PC-9 (cell line): ENCODE measurements around the gene PPP2R1B. TPM values are rescaled to one million over a fixed set of nuclear protein-coding genes. Genes with fewer than 3 reads are reported as not detected.

Experiments
- Bru-seq: library from RNA; stranded (reverse); fragments of 400-500 nt; gene quantifications from one replicate; lab custom pipeline; 2021; lab: Mats Ljungman, UMichigan
- BruChase-seq, 2 experiments: library from RNA; stranded (reverse); fragments of 400-500 nt; gene quantifications; one replicate each; lab custom pipeline; 2021; lab: Mats Ljungman, UMichigan
- BruUV-seq: library from RNA; stranded (reverse); fragments of 400-500 nt; replicated peaks from 2 replicates; lab custom pipeline; 2021; lab: Mats Ljungman, UMichigan
- CTCF ChIA-PET: fragments of 300-600 bp; sonication (Branson Sonifier 250); formaldehyde crosslinking; loops from one replicate; lab custom pipeline; 2022; ENCODE audit warnings: antibody characterized with exemption; lab: Charles Lee
- POLR2A ChIA-PET: fragments of 300-600 bp; sonication (Branson Sonifier 250); formaldehyde crosslinking; loops from one replicate; lab custom pipeline; 2022; ENCODE audit warnings: antibody characterized with exemption; ENCODE audit not compliant: unreplicated experiment; lab: Charles Lee
- DNase-seq, 2 experiments: peaks; one replicate each; pipeline versions ENCODE4 v3.0.0 to v3.0.0-alpha.2; 2015 to 2022; ENCODE audit warnings: mixed read lengths in 1 of 2
- H2AFZ ChIP-seq: fragments of 200-600 bp; sonication (generic); 2 replicates; pipeline ENCODE4 v1.8.1; 2017; ENCODE audit warnings: antibody characterized with exemption
- H3F3A ChIP-seq: fragments of 200-600 bp; sonication (generic); 2 replicates; pipeline ENCODE4 v1.8.1; 2017; ENCODE audit warnings: antibody characterized with exemption, mild to moderate bottlenecking, low read depth; ENCODE audit not compliant: insufficient read depth
- H3K27ac ChIP-seq: fragments of 200-600 bp; sonication (generic); 2 replicates; pipeline ENCODE4 v1.6.1; 2016; ENCODE audit warnings: mixed run types
- H3K27me3 ChIP-seq: fragments of 200-600 bp; sonication (generic); 2 replicates; pipeline ENCODE4 v1.6.1; 2016; ENCODE audit warnings: low read depth, mixed run types; ENCODE audit not compliant: insufficient read depth
- H3K36me3 ChIP-seq: fragments of 200-600 bp; sonication (generic); 2 replicates; pipeline ENCODE4 v1.6.1; 2016; ENCODE audit warnings: low read depth, mixed run types
- H3K4me1 ChIP-seq: fragments of 200-600 bp; sonication (generic); replicated peaks from 2 replicates; pipeline ENCODE4 v1.6.1; 2016; ENCODE audit warnings: mixed run types; ENCODE audit not compliant: insufficient read depth
- H3K4me2 ChIP-seq: fragments of 200-600 bp; sonication (generic); 2 replicates; pipeline ENCODE4 v1.6.1; 2017; ENCODE audit warnings: mixed run types
- H3K4me3 ChIP-seq: fragments of 200-600 bp; sonication (generic); 2 replicates; pipeline ENCODE4 v1.6.1; 2016; ENCODE audit warnings: mixed run types
- H3K79me2 ChIP-seq: fragments of 200-600 bp; sonication (generic); 2 replicates; pipeline ENCODE4 v1.6.1; 2017; ENCODE audit warnings: low read depth, mixed run types
- H3K9me2 ChIP-seq: fragments of 200-600 bp; sonication (generic); 2 replicates; pipeline ENCODE4 v1.8.1; 2017; ENCODE audit warnings: mild to moderate bottlenecking; ENCODE audit not compliant: insufficient read depth
- H3K9me3 ChIP-seq: fragments of 200-600 bp; sonication (generic); 2 replicates; pipeline ENCODE4 v1.8.1; 2016; ENCODE audit warnings: low read depth; ENCODE audit not compliant: insufficient read depth
- H4K20me1 ChIP-seq: fragments of 200-600 bp; sonication (generic); 2 replicates; pipeline ENCODE4 v1.8.1; 2017; ENCODE audit not compliant: insufficient read depth
- CTCF ChIP-seq: fragments of 200-600 bp; sonication (generic); conservative IDR thresholded peaks from 2 replicates; pipeline ENCODE4 v1.6.1; 2017; ENCODE audit warnings: mixed run types, antibody characterized with exemption, mild to moderate bottlenecking, moderate library complexity
- EZH2 ChIP-seq: fragments of 200-600 bp; sonication (generic); IDR thresholded peaks from 2 replicates; pipeline ENCODE4 v1.8.0; 2017; ENCODE audit warnings: antibody characterized with exemption, low read depth
- intact Hi-C: fragments of 100-400 bp; cut with micrococcal nuclease; formaldehyde crosslinking; loops from one replicate; pipeline ENCODE4 v1.10.0; 2022; ENCODE audit not compliant: unreplicated experiment
- long read RNA-seq: library from polyadenylated mRNA; stranded (forward); transcript quantifications from one replicate; pipeline ENCODE4 v2.0.0, GENCODE V29; 2022
- total RNA-seq: library from RNA; stranded (reverse); gene quantifications from 2 replicates; pipeline ENCODE4 v1.2.3, GENCODE V29; 2021

PPP2R1B gene
- 28.9 and 36.4 TPM in 2 replicates for total RNA-seq
- percentile 83 among the genes with signal in this experiment for Bru-seq, nascent RNA
- percentile 85 among the genes with signal in this experiment for BruChase-seq, experiment 1, labeled RNA remaining after a 2-hour chase
- percentile 85 among the genes with signal in this experiment for BruChase-seq, experiment 2, labeled RNA remaining after a 6-hour chase
- long read RNA-seq, full-length matches to known transcripts = 43 of 71 reads
- long read RNA-seq, partial matches to known transcripts = 24 of 71 reads
- long read RNA-seq, other reads (novel, unspliced or antisense) = 4 of 71 reads

- Histone ChIP-seq H2AFZ (peak within 1 kb of the TSS; percentile 93), H3K4me2 (peak within 1 kb of the TSS; percentile 91), H3F3A (peaks cover 12% of the 10 kb centered on the region), H3K4me1 (peaks cover 27% of the 10 kb centered on the region), H3K9me3 (no peaks in the 10 kb centered on the region), H3K27ac (peak within 1 kb of the TSS; percentile 83), H3K9me2 (no peaks in the 10 kb centered on the region), H3K36me3 (peaks cover 24% of the 10 kb centered on the region), H3K27me3 (no peaks in the 10 kb centered on the region), H3K4me3 (peak within 1 kb of the TSS; percentile 66), H3K79me2 (peaks cover 38% of the 10 kb centered on the region), H4K20me1 (0 out of 2 replicates have a peak, but pooled peaks cover 8% of the 10 kb centered on the region)
- CTCF ChIA-PET = interaction anchor here (0.6 to 1.6 kb wide), 2 partner anchors 76 to 165 kb away, joined by 3 to 4 read pairs; no protein-coding TSS in a partner anchor
- TF ChIP-seq CTCF (no peak), EZH2 (no peak)
- intact Hi-C loops = no loop called here
- DNase-seq = peak; percentile 76 to 85
- POLR2A ChIA-PET = interaction anchor here (0.5 to 0.6 kb wide), 2 partner anchors 52 to 169 kb away, joined by 5 to 14 read pairs; no protein-coding TSS in a partner anchor
- TSS peak; percentile 96 for BruUV-seq
These were observed at the start of gene PPP2R1B for GRCh38 chr11:111765984-111766833. PPP2R1B (minus strand) TSS chr11:111766389; CDS start chr11:111766361, 28 bp downstream.

DNA sequence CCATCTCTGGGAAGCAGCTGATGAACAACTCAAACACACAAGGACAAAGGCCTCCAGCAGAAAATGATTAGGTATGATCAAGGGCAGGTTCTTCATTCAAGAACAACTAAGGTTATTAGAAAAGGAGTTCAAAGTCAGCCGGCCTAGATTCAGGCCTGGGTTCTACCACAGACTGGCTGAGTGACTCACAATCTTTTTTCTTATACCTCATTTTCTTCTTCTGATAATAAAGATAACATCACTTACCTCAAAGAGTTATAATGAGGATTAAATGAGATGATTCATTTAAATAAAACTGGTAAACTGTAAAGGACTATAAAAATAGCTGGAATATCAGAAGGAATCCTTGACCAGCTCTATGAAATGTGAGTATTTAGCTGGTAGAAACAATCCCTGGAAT lies 49.3 kb upstream of the PPP2R1B start:
- H3K27ac ChIP-seq = no peak overlapping the region
- no peaks in the 10 kb centered on the region for H3K79me2 ChIP-seq
- H3K36me3 ChIP-seq = no peaks in the 10 kb centered on the region
- intact Hi-C loops = no loop called here
- no peak overlapping the region for H3K4me2 ChIP-seq
- H3K9me3 ChIP-seq = no peaks in the 10 kb centered on the region
- no peaks in the 10 kb centered on the region for H4K20me1 ChIP-seq
- CTCF ChIA-PET = interaction anchor here (0.7 kb wide), 1 partner anchor 167 kb away, joined by 3 read pairs; no protein-coding TSS in a partner anchor
- no peaks in the 10 kb centered on the region for H3K27me3 ChIP-seq
- H3K9me2 ChIP-seq = no peaks in the 10 kb centered on the region
- BruUV-seq = no TSS peak
- no peak for TF ChIP-seq EZH2
- TF ChIP-seq CTCF = no peak
- H3K4me3 ChIP-seq = no peak overlapping the region
- no peaks in the 10 kb centered on the region for H3K4me1 ChIP-seq
- no peak overlapping the region for H2AFZ ChIP-seq
- DNase-seq = no peak
- no peaks in the 10 kb centered on the region for H3F3A ChIP-seq
- POLR2A ChIA-PET = no interaction called here

GRCh38 chr11:111814557-111815320 lies 48.5 kb upstream of the PPP2R1B start:
- no TSS peak for BruUV-seq
- intact Hi-C loops = no loop called here
- Histone ChIP-seq H3F3A (no peaks in the 10 kb centered on the region), H3K4me1 (no peaks in the 10 kb centered on the region), H3K9me2 (no peaks in the 10 kb centered on the region), H3K4me3 (no peak overlapping the region), H3K9me3 (no peaks in the 10 kb centered on the region), H3K79me2 (no peaks in the 10 kb centered on the region), H3K27me3 (no peaks in the 10 kb centered on the region), H3K36me3 (no peaks in the 10 kb centered on the region), H3K4me2 (no peak overlapping the region), H2AFZ (no peak overlapping the region), H3K27ac (no peak overlapping the region), H4K20me1 (no peaks in the 10 kb centered on the region)
- ChIA-PET CTCF (no interaction called here), POLR2A (no interaction called here)
- no peak for DNase-seq
- TF ChIP-seq EZH2 = no peak
- TF ChIP-seq CTCF = no peak
